HFFc6 (cell line): Measurements from ENCODE around the gene SLC19A1. TPM values are rescaled to one million over a fixed set of nuclear protein-coding genes. Genes with fewer than 3 reads are reported as not detected.

Experiments used
- DNase-seq: peaks from one replicate; pipeline ENCODE4 v3.0.0-alpha.2; 2018
- H3K27ac Mint-ChIP-seq: 2 replicates; pipeline ENCODE4 v1.8.0; 2020; ENCODE audit warnings: mild to moderate bottlenecking, mixed read lengths
- H3K27me3 Mint-ChIP-seq: 2 replicates; pipeline ENCODE4 v1.8.0; 2021; ENCODE audit warnings: mild to moderate bottlenecking, moderate library complexity, mixed read lengths; ENCODE audit not compliant: insufficient read depth
- H3K36me3 Mint-ChIP-seq: 2 replicates; pipeline ENCODE4 v1.8.0; 2021; ENCODE audit warnings: low read depth, mixed read lengths
- H3K4me1 Mint-ChIP-seq: 2 replicates; pipeline ENCODE4 v1.8.0; 2020; ENCODE audit warnings: low read depth, mixed read lengths
- H3K4me3 Mint-ChIP-seq: 2 replicates; pipeline ENCODE4 v1.8.0; 2020; ENCODE audit warnings: mild to moderate bottlenecking, moderate library complexity, mixed read lengths
- H3K9me3 Mint-ChIP-seq: 2 replicates; pipeline ENCODE4 v1.8.0; 2020; ENCODE audit warnings: mild to moderate bottlenecking, mixed read lengths
- total RNA-seq, 6 experiments: library from RNA; stranded (reverse); fragmentation: NEBNext Ultra II Directional; extraction: Animal tissue kit (Norgen Biotek cat#: 25700); gene quantifications; 2 replicates in 1 of 6; 3 replicates in 5 of 6; pipeline ENCODE4 v1.2.3, GENCODE V29; 2021
- TF ChIP-seq, protein P1 (sequence below): fragments of 200-600 bp; sonication (generic); IDR thresholded peaks from 2 replicates; pipeline ENCODE4 v1.5.0; 2021; ENCODE audit warnings: antibody characterized with exemption, mild to moderate bottlenecking

The SLC19A1 gene
- total RNA-seq, 6 experiments from 2014 or later = 12.3 to 15.9 (median 14.6) TPM

DNA sequence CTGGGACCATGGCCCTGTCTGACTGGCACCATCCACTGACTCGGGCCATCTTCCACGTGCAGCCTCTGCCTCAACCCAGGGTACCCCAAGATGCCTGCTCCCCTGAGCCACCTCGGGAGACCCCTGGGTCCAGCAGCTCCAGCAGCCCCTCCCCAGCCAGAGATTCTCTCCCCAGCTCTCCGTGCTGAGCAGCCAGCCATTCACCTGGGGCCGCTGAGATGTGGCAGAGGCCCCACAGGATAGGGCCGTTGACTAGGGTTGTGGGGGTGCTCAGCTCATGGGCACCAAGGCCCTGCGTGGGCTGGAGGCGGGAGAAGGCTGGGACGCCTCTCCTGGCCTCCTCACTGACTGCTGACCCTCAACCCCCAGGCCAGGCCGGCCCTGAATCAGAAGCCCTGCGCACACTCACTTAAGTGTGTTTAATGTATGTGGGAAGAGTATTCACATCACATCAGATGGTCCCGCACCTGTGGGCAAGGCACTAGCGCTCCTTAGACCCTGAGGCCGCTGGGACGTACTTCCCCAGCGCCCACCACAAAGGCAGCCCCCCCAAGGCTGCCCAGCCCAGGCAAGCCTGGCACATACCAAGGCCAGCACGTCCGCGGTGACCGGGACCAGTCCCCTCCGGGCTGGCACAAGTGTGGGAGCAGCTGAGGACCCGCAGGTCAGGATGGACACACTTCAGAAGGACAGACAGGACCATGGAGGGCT lies 27.8 kb downstream of the SLC19A1 start:
- peaks cover 19% of the 10 kb centered on the region for H3K36me3 Mint-ChIP-seq
- peaks cover 2% of the 10 kb centered on the region for H3K27me3 Mint-ChIP-seq
- peaks cover 18% of the 10 kb centered on the region for H3K9me3 Mint-ChIP-seq
- H3K4me1 Mint-ChIP-seq = peaks cover 9% of the 10 kb centered on the region; the same call in 1 of the 2 replicates
- DNase-seq = no peak
- TF ChIP-seq, protein P1, sequence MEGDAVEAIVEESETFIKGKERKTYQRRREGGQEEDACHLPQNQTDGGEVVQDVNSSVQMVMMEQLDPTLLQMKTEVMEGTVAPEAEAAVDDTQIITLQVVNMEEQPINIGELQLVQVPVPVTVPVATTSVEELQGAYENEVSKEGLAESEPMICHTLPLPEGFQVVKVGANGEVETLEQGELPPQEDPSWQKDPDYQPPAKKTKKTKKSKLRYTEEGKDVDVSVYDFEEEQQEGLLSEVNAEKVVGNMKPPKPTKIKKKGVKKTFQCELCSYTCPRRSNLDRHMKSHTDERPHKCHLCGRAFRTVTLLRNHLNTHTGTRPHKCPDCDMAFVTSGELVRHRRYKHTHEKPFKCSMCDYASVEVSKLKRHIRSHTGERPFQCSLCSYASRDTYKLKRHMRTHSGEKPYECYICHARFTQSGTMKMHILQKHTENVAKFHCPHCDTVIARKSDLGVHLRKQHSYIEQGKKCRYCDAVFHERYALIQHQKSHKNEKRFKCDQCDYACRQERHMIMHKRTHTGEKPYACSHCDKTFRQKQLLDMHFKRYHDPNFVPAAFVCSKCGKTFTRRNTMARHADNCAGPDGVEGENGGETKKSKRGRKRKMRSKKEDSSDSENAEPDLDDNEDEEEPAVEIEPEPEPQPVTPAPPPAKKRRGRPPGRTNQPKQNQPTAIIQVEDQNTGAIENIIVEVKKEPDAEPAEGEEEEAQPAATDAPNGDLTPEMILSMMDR = no peak
- H3K27ac Mint-ChIP-seq = no peak overlapping the region
- H3K4me3 Mint-ChIP-seq = no peak overlapping the region

DNA sequence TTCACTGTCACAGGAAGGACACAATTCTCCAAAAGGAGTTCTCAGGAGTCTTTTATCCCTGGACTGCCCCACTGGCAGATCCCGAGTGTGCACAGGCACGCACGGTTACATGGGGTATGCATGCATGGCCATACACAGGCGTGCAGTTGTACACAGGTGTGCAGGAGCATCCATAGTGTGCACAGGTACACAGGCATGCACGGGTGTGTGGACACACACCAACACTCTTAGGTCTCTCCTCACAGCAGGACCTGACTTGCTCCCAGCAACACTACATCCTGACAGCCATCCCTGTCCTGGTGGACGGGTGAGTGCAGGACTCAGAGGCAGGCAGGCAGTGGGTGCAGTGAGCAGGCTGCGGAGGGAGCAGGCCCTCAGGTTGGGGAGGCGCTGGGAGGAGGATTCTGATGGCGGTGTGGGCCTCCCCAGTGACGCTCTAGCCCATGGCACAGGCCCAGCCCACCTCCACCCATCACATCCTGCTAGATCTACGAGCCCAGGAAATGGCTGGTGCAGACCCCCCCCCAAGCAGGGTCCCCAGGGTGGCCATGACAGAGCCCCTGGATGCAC lies 28.4 kb downstream of the SLC19A1 start:
- no peak overlapping the region for H3K4me3 Mint-ChIP-seq
- H3K9me3 Mint-ChIP-seq = peaks cover 11% of the 10 kb centered on the region
- no peak overlapping the region for H3K27ac Mint-ChIP-seq
- H3K27me3 Mint-ChIP-seq = peaks cover 2% of the 10 kb centered on the region
- H3K36me3 Mint-ChIP-seq = peaks cover 12% of the 10 kb centered on the region
- TF ChIP-seq, protein P1 = no peak
- H3K4me1 Mint-ChIP-seq = peaks cover 9% of the 10 kb centered on the region; the same call in 1 of the 2 replicates
- DNase-seq = no peak

DNA sequence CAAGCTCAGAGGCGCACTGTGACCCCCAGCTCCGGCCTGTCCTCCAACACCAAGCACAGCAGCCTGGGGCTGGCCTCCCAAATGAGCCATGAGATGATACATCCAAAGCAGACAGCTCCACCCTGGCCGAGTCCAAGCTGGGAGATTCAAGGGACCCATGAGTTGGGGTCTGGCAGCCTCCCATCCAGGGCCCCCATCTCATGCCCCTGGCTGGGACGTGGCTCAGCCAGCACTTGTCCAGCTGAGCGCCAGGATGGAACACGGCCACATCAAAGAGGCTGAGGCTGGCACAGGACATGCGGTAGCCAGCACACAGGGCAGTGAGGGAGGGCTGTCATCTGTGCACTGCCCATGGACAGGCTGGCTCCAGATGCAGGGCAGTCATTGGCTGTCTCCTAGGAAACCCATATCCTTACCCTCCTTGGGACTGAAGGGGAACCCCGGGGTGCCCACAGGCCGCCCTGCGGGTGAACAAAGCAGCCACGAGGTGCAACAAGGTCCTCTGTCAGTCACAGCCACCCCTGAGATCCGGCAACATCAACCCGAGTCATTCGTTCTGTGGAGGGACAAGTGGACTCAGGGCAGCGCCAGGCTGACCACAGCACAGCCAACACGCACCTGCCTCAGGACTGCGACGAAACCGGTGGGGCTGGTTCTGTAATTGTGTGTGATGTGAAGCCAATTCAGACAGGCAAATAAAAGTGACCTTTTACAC lies 29.1 kb downstream of the SLC19A1 start:
- Mint-ChIP-seq H3K27ac (no peak overlapping the region), H3K27me3 (peaks cover 2% of the 10 kb centered on the region), H3K36me3 (peaks cover 6% of the 10 kb centered on the region), H3K4me3 (no peak overlapping the region), H3K9me3 (peaks cover 4% of the 10 kb centered on the region), H3K4me1 (peaks cover 4% of the 10 kb centered on the region; the same call in 1 of the 2 replicates)
- TF ChIP-seq, protein P1 = no peak
- no peak for DNase-seq

- Mint-ChIP-seq H3K36me3 (peaks cover under 1% of the 10 kb centered on the region), H3K27ac (no peak overlapping the region), H3K4me3 (no peak overlapping the region), H3K9me3 (no peaks in the 10 kb centered on the region), H3K27me3 (peaks cover 2% of the 10 kb centered on the region), H3K4me1 (no peaks in the 10 kb centered on the region)
- TF ChIP-seq, protein P1 = no peak
- no peak for DNase-seq
Observed at GRCh38 chr21:45512626-45513002, 29.6 kb downstream of the SLC19A1 start.

DNA sequence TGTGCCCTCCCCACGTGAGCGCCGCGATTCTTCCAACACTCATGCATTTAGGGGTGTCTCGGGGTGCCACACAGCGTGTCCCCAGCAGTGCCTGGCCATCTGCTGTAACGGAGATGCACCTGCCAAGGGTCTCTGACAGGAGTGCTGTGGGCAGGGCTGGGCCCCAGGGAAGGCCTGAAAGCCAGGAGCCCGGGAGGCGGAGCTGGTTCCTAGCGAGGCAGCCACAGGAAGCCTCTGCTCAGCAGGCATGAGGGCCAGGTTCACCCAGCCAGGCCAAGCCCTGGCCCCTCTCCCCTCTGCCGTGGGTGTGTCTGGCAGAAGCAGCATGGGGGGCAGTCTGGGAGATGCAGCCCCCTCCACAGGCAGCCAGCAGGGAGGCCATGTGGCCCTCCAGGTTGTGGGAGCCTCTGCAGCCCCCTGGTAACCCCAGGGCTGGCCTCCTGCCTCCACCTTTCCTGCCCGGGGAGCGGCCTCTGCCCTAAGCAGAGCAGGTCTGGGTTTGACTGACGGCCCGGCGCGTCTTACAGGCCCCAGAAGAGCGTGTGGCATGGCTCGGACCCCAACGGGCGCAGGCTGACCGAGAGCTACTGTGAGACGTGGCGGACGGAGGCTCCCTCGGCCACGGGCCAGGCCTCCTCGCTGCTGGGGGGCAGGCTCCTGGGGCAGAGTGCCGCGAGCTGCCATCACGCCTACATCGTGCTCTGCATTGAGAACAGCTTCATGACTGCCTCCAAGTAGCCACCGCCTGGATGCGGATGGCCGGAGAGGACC lies 30.4 kb downstream of the SLC19A1 start:
- H3K9me3 Mint-ChIP-seq = no peaks in the 10 kb centered on the region
- TF ChIP-seq, protein P1 = no peak
- peaks cover 2% of the 10 kb centered on the region for H3K27me3 Mint-ChIP-seq
- H3K27ac Mint-ChIP-seq = no peak overlapping the region
- DNase-seq = no peak
- no peaks in the 10 kb centered on the region for H3K4me1 Mint-ChIP-seq
- no peaks in the 10 kb centered on the region; the same call in 1 of the 2 replicates for H3K36me3 Mint-ChIP-seq
- no peak overlapping the region for H3K4me3 Mint-ChIP-seq
